Uterus (tissue), 4 donors: ENCODE data around the gene LAT. TPM values are rescaled to one million over a fixed set of nuclear protein-coding genes. Genes with fewer than 3 reads are reported as not detected.

Source experiments
- DNase-seq, 2 donors: peaks; one replicate each; pipeline ENCODE4 v3.0.0-alpha.2; 2019 to 2020
- H3K27ac ChIP-seq, 2 donors: fragments of 200-600 bp; sonication (generic); 1 replicate in 1 of 2; 2 replicates in 1 of 2; pipeline ENCODE4 v1.5.1; 2016 to 2018
- H3K27me3 ChIP-seq, 2 donors: fragments of 200-600 bp; sonication (generic); one replicate each; pipeline ENCODE4 v1.5.1; 2018 to 2019; ENCODE audit warnings: control low read depth in 1 of 2
- H3K36me3 ChIP-seq, 2 donors: fragments of 200-600 bp; sonication (generic); one replicate each; pipeline ENCODE4 v1.5.1; 2019; ENCODE audit warnings: control low read depth in 1 of 2
- H3K4me1 ChIP-seq, 2 donors: fragments of 200-600 bp; sonication (generic); one replicate each; pipeline ENCODE4 v1.5.1; 2018 to 2019; ENCODE audit warnings: control low read depth in 1 of 2
- H3K4me3 ChIP-seq, 2 donors: fragments of 200-600 bp; sonication (generic); 1 replicate in 1 of 2; 2 replicates in 1 of 2; pipeline ENCODE4 v1.5.1; 2018 to 2019; ENCODE audit warnings: mild to moderate bottlenecking in 1 of 2
- H3K9me3 ChIP-seq, 2 donors: fragments of 200-600 bp; sonication (generic); one replicate each; pipeline ENCODE4 v1.5.1; 2019; ENCODE audit warnings: control low read depth in 1 of 2
- POLR2A ChIP-seq, 2 donors: fragments of 450-650 bp; IDR thresholded peaks; one replicate each; pipeline ENCODE4 v1.6.1; 2016; ENCODE audit warnings: antibody characterized with exemption in 2 of 2, mild to moderate bottlenecking in 1 of 2, moderate library complexity in 1 of 2
- intact Hi-C: fragments of 100-400 bp; cut with DNase I; formaldehyde crosslinking; loops from one replicate; pipeline ENCODE4 v1.15.1; 2023; ENCODE audit warnings: low total_unique reads
- total RNA-seq, 4 donors: library from RNA; depleted of rRNA in 3 of 4; stranded (reverse); fragments of >200 nt in 3 of 4; gene quantifications; one replicate each; pipeline versions ENCODE4 v1.1.0 to v1.2.4, GENCODE V29; 2014 to 2023
- TF ChIP-seq, protein P1 (sequence below), 4 experiments: fragments of 200-600 bp in 2 of 4; fragments of 450-650 bp in 2 of 4; sonication (generic) in 2 of 4; IDR thresholded peaks; one replicate each; pipeline ENCODE4 v1.5.1; 2016 to 2019; ENCODE audit warnings: antibody characterized with exemption in 4 of 4, mild to moderate bottlenecking in 2 of 4, moderate library complexity in 1 of 4
- donor health status: DM: yes; HTN: yes; CAD: no.

The LAT gene
- total RNA-seq, 4 donors from 2014 or later: 0.97 to 12.6 (median 3.0) TPM

DNA sequence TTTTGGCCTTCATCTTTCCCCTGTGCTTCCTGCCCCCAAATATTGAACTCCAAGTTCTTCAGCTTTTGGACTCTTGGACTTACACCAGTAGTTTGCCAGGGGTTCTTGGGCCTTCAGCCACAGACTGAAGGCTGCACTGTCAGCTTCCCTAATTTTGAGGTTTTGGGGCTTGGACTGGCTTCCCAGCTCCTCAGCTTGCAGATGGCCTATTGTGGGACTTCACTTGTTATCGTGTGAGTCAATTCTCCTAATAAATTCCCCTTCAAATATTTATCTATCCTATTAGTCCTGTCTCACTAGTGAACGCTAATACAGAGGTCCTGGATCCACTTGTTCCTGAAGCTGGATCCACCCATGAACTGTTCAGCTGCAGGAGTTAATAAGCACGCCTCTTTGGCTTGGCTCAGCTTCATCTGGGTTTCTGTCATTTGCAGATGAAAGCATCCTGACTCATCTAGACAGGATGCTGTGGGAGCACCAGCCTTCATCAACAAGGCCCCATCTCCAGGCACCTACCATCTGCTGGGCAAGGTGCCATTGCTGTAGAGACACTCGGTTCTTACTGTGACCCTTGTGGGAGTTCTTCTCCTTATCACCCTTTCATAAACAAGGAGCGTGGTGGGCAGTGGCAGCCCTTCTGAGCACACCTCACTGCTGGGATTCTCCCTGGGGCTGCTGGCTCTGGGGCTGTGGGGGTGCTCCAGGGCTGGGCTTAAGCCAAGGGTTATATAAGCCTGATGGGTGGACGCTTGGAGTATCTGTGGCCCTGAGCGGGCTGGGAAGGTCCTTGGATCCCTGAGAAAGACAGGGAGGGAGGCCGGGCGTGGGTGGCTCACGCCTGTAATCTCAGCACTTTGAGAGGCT, 23.1 kb downstream of the LAT start:
- no peak for DNase-seq
- Histone ChIP-seq H3K9me3 (no peaks in the 10 kb centered on the region), H3K27me3 (no peaks in the 10 kb centered on the region), H3K4me3 (no peak overlapping the region), H3K27ac (no peak overlapping the region), H3K36me3 (no peaks in the 10 kb centered on the region), H3K4me1 (no peaks in the 10 kb centered on the region)
- no peak for TF ChIP-seq POLR2A (IDR thresholded peaks at IDR 0.05)
- TF ChIP-seq, protein P1, sequence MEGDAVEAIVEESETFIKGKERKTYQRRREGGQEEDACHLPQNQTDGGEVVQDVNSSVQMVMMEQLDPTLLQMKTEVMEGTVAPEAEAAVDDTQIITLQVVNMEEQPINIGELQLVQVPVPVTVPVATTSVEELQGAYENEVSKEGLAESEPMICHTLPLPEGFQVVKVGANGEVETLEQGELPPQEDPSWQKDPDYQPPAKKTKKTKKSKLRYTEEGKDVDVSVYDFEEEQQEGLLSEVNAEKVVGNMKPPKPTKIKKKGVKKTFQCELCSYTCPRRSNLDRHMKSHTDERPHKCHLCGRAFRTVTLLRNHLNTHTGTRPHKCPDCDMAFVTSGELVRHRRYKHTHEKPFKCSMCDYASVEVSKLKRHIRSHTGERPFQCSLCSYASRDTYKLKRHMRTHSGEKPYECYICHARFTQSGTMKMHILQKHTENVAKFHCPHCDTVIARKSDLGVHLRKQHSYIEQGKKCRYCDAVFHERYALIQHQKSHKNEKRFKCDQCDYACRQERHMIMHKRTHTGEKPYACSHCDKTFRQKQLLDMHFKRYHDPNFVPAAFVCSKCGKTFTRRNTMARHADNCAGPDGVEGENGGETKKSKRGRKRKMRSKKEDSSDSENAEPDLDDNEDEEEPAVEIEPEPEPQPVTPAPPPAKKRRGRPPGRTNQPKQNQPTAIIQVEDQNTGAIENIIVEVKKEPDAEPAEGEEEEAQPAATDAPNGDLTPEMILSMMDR (IDR thresholded peaks at IDR 0.05): no peak
- intact Hi-C loops: no loop called here

GRCh38 chr16:29009050-29009837, 24.4 kb downstream of the LAT start:
- DNase-seq: no peak
- Histone ChIP-seq H3K4me1 (no peaks in the 10 kb centered on the region), H3K36me3 (no peaks in the 10 kb centered on the region), H3K27me3 (no peaks in the 10 kb centered on the region), H3K9me3 (no peaks in the 10 kb centered on the region), H3K27ac (no peak overlapping the region), H3K4me3 (no peak overlapping the region)
- intact Hi-C loops: no loop called here
- no peak for TF ChIP-seq POLR2A (IDR thresholded peaks at IDR 0.05)
- TF ChIP-seq, protein P1 (IDR thresholded peaks at IDR 0.05): no peak

DNA sequence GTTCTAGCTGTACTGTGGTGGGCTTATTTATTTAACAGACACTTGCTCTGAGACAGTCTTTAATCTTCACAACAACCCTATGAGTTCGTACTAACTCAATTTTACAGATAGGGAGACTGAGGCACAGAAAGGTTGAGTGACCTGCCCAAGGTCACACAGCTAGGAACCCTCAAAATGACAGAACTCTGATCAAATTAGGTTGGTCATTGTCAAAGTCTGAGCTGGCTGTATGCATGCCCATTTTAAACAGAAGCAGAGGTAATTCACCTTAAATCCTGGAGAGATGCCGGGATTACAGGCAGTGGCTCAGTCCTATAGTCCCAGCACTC, 24.9 kb downstream of the LAT start:
- Histone ChIP-seq H3K9me3 (no peaks in the 10 kb centered on the region), H3K27ac (no peak overlapping the region), H3K27me3 (no peaks in the 10 kb centered on the region), H3K36me3 (no peaks in the 10 kb centered on the region), H3K4me3 (no peak overlapping the region), H3K4me1 (no peaks in the 10 kb centered on the region)
- DNase-seq: no peak
- no peak for TF ChIP-seq POLR2A (IDR thresholded peaks at IDR 0.05)
- TF ChIP-seq, protein P1 (IDR thresholded peaks at IDR 0.05): no peak
- intact Hi-C loops: no loop called here

- no peaks in the 10 kb centered on the region for H3K4me1 ChIP-seq
- TF ChIP-seq, protein P1 (IDR thresholded peaks at IDR 0.05): no peak
- TF ChIP-seq POLR2A (IDR thresholded peaks at IDR 0.05): no peak
- no peak for DNase-seq
- H3K36me3 ChIP-seq: no peaks in the 10 kb centered on the region
- intact Hi-C loops: no loop called here
- H3K27ac ChIP-seq: no peak overlapping the region
- H3K27me3 ChIP-seq: no peaks in the 10 kb centered on the region
- H3K9me3 ChIP-seq: no peaks in the 10 kb centered on the region
- H3K4me3 ChIP-seq: no peak overlapping the region
Measured at GRCh38 chr16:29011112-29011511, 26.3 kb downstream of the LAT start.

DNA sequence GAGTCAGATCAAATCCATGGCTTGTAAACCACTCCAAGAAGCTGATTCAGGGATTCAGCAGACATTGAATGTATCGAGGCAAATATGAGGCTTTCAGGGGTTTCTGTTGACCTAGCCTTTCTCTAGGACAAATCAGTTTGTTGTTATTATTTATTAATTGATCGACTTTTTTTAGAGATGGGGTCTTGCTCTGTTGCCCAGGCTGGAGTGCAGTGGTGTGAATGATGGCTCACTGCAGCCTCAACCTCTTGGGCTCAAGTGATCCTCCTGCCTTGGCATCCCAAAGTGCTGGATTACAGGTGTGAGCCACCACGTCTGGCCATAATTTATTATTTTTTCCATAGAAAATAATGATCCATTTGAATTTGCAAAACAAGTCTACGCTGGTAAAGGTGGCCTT, 27.0 kb downstream of the LAT start:
- TF ChIP-seq, protein P1 (IDR thresholded peaks at IDR 0.05): no peak
- no peak for TF ChIP-seq POLR2A (IDR thresholded peaks at IDR 0.05)
- H3K36me3 ChIP-seq: no peaks in the 10 kb centered on the region
- no peaks in the 10 kb centered on the region for H3K4me1 ChIP-seq
- intact Hi-C loops: no loop called here
- no peak overlapping the region for H3K27ac ChIP-seq
- H3K9me3 ChIP-seq: no peaks in the 10 kb centered on the region
- no peak overlapping the region for H3K4me3 ChIP-seq
- H3K27me3 ChIP-seq: no peaks in the 10 kb centered on the region
- no peak for DNase-seq
